HG03097 (cell line): Measurements from ENCODE around the gene FCHSD2.

Source experiments
- ATAC-seq: cut with Tn5 transposase; IDR thresholded peaks from one replicate; pipeline ENCODE4 v1.9.1; 2021; ENCODE audit not compliant: unreplicated experiment, low FRiP score

FCHSD2 gene

DNA sequence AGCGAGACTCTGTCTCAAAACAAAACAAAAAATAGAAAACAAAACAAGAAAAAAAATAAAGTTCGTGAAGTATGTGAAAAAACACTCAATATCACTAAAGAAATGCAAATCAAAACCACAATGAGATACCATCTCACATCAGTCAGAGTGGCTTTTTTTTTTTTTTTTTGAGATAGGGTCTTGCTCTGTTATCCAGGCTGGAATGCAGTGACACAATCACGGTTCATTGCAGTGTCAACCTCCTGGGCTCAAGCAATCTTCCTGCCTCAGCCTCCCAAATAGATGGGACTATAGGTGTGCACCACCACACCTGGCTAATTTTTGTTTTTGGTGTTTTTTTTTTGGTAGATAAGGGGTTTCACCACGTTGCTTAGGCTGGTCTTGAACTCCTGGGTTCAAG, 290.4 kb downstream of the FCHSD2 start:
- no peak for ATAC-seq

- ATAC-seq, result no peak
Measured at GRCh38 chr11:72850832-72851231, 291.3 kb downstream of the FCHSD2 start.

DNA sequence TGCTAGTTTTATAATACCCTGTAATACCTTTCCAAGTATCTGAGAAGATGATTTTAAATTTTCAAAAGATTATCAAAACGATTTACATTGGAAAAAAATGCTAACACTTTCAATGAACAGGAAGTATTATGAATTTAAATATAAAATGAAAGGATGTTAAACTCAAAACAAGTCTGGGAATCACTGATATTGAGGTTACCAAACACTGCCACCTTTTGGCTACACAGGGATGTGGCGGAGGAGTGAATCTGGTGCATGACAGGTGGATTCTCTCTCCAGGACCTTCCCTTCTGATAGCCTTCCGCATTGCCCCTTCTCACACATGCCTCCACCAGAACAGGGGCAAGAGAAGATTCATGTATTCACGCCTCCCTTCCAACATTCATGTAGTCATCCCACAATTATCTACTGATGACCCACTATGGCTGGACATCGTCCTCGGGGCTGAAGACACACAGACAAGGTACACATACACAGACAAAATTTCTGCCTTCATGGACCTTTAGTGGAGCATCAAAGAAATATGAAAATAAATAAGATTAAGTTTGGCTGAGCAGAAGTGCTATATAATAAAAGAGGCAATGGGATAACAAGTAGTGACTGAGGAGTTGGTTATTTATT, 293.2 kb downstream of the FCHSD2 start:
- no peak for ATAC-seq

DNA sequence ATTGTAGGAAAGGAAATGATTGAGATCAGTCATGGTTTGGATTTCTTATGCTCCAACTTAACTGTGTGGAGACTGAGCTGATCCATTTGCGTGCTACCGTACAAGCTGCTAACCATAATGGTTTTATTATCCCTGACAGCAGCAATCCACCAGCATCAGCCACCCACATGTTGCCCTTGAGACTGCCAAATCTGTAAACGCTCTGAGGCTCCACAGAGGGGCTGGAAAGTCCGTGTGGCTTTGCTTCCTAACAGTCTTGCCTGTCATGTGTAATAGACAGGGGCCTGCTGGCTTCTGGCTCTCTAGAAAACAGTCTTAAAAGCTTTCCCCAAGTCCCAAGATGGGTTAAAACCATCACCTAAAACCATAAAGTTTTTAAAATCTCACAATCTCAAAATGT, 297.8 kb downstream of the FCHSD2 start:
- ATAC-seq, result no peak

GRCh38 chr11:72842653-72843330, 299.3 kb downstream of the FCHSD2 start:
- no peak for ATAC-seq

DNA sequence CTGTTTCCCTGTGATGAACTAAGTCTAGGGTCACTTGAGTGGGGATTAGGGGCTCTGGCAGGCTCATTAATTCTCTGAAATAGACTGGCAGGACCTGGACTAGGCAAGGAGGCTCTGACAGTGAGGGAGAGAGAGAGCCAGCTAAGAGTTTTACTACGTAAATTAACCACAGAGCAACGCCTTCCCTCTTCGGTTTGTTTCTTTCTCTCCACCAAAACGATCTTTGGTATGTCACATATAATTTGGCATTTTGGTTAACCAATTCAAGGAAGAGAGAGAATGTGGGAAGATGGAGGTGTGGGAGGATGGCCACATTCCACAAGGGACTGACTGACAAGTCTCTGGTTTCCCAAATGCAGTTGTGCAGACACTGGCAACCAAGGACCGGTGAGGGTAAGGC, 300.0 kb downstream of the FCHSD2 start:
- ATAC-seq, result no peak

DNA sequence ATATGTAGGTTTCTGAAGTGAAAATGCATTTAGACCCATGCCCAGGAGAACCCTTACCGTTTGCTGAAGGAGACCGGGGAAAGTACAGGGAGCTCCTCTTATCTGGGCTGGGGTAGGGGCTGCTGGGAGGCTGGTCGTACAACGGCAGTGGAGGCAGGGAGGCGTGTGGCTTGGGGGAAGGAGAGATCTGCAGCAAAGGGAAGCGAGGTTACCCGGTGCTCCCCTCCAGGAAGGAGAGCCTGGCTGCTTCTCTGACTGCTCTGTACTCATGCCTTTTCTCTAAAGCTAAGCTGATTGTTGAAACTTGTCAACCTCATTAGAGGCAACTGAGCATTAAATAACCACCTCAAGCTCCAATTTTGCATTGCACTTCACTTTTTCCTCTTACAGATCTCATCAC, 300.7 kb downstream of the FCHSD2 start:
- ATAC-seq, result no peak

DNA sequence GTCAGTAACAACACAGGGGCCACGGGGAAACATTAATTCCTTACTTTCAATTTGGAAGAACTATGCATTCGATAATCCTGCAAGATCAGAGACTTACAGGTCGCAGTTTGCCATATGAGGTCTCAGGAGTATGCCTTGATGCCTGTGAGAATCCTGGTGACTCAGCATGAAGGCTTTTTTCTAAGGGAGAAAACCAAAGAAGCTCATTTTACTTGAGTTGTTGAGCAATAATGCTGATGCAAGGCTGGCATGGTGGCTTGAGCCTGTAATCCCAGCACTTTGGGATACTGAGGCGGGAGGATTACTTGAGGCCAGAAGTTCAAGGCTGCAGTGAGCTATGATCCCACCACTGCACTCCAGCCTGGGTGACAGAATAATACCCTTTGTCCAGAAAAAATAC, 301.3 kb downstream of the FCHSD2 start:
- ATAC-seq, result no peak

GRCh38 chr11:72838691-72839305, 303.3 kb downstream of the FCHSD2 start:
- ATAC-seq, result no peak

DNA sequence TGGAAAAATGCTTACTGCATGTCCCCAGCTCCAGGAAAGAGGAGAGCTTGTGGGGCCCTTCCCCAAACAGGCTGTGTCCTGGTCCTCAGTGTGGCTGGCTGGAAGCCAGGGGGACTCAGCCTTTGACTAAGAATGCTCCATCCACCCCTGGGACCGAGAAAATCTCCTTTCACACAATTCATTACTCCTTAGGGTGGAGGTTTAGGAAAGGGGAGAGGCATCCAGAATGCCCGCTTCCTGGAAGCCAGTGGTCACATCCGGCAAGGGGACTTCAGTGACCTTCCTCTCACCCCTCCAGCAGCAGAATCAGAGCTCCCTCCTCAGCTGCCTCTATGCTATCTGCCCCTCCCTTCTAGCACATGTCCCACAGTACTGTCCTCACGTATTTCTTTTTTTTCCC, 306.0 kb downstream of the FCHSD2 start:
- no peak for ATAC-seq

DNA sequence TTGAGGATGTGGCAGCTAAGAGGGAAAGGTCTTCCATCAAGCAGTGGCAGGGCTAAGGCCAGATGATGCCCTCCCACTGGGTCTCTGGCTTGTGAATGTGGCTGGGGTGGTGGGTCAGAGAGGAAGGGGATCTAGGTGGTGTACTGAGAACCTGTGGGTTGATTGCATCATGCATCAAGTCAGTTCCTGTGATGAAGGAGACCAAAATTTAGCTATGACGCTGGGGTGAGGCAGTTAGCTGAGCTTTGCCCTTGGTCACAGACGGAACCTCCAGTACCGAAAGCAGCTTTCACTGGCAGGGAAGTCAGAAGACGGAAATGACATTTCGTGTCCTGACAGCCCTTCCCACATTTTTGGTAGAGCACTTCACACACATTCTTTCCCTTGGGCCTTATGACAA, 307.2 kb downstream of the FCHSD2 start:
- ATAC-seq, result no peak

DNA sequence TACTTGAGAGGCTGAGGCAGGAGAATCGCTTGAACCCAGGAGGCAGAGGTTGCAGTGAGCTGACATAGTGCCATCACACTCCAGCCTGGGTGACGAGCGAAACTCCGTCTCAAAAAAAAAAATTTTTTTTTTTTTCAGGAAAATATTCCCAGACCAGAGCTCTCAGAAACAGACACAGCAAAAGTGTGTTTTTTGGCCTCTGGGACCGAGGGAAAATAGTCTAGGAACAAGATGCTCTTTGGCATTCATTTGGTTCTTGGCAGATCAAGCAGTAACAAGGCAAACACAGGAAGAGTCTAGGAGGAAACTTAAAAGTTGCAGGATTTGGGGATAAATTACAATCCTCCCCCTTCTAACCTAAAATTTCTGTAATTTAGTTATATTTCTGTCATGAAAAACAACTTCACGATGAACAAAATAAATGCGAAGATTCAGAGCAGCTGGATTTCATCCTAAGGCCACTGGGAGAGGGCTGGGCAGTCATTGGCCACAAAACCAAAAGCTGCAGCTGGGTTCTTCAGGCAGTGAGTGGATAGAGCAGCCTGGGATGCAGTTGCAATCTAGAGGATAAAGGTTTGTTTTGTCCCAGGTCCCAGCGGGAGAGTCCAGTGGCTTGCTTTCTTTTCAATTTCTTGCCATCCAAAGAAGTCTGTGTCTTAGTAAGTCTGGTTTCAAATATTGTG, 308.2 kb downstream of the FCHSD2 start:
- no peak for ATAC-seq

DNA sequence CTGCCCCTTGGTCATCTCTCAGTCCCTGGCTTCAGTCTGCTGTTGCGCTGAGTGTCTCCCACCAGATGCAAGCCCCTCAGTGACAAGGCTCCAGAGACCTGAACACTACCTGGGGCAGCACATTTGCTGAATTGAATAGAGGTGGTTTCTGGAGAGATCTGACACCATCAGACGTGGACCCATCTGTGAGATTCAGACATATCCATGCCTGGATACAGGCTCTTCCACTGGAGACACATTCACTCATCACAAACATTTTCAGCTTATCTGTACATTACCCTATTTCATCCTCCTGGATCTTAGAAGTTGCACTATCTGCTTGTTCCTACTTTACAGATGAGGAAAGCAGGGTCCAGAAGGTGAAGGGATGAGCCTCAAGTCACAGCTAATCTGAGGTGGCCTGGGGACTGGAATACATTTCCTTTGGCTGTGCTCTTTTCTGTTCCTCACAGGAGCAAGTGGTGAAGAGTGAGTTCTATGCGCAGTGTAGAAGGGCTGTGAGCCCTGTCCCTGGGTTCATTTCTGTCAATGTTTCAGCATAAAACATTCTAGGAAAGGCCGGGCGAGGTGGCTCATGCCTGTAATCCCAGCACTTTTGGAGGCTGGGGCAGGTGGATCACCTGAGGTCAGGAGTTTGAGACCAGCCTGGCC, 308.9 kb downstream of the FCHSD2 start:
- no peak for ATAC-seq

- no peak for ATAC-seq
Measured at GRCh38 chr11:72832301-72833082, 309.6 kb downstream of the FCHSD2 start.

DNA sequence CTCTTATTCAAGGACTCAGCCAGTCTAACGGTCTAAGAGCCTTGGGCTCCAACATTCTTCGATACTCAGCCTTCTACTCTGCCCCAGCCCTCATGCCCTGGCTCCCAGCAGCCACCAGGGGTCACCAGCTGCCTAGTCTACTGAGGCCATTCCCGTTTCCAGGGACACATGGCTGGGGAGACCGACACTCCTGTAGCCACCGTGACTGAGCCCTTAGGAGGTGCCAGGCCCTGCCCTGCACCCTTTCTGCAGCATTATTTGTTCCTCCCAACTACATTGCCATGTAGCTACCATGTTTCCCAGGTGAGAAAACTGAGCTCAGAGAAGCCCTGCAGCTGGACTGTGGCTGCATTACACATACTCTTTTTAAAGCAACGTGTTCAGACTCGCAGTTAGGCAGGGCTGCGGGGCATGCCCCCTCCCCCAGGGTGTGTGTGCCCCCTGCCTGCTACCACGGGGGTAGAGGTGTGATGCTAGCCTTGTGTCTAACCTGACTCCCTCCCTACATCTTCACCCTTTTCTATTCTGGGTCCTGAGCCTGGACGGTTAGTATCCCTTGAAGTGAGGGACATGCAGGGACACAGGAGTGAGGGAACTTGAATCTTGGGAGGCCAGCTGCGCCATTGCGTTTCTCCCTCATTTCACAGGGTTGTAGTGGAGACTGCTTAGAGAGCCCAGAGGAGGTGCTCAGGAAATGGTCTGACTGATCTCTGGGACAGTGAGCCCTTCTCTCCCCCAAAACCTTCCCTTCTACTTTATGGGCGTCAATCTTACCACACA, 310.4 kb downstream of the FCHSD2 start:
- no peak for ATAC-seq

DNA sequence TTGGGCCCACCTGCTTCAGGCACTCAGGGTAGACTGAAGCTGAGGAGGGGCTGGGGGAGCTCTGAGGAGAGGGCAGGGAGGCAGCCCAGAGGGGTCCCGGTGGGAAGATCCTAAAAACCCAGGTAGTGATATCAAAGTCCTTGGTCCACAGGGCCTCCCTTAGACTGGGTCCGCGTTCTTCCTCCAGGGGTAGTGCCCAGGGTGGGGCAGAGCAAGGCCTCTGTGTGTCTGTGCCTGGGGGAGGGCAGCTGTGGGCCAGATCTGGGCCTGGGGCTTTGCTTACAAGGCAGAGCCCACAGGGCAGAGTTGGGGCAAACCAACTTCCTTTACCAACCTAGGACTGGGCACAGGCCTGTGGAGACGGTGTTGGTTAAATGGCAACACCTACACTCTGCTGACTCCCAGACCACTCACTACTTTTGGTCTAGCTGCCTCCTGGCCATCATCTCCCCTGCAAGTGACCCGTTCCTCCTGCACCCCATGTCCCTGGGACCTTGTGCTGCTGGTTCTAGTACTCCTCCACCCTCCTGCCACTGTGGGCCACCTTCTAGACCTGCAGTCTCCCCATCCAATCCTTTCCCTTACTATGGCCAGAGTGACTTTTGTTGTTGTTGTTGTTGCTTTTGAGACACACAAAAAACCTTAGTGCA, 312.1 kb downstream of the FCHSD2 start:
- no peak for ATAC-seq

DNA sequence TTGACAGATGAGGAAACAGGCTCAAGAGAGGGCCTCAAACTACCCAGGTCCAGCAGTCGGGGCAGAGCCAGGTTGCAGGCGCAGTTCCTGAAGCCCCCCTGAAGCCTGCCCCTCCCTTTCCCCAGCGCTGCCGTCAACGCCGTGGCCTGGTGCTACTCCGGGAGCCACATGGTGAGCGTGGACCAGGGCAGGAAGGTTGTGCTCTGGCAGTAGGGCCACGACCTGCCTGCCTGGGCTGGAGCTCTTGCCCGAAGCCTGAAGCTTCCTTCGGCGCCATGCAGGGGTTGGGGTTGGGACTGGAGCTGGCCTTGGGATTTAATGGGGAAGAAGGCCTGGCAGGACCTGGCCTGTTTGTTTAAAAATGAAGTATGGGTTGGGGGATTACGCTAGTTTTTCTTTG, 312.9 kb downstream of the FCHSD2 start:
- ATAC-seq, result no peak

- ATAC-seq, result no peak
Measured at GRCh38 chr11:72828692-72829101, 313.4 kb downstream of the FCHSD2 start.

DNA sequence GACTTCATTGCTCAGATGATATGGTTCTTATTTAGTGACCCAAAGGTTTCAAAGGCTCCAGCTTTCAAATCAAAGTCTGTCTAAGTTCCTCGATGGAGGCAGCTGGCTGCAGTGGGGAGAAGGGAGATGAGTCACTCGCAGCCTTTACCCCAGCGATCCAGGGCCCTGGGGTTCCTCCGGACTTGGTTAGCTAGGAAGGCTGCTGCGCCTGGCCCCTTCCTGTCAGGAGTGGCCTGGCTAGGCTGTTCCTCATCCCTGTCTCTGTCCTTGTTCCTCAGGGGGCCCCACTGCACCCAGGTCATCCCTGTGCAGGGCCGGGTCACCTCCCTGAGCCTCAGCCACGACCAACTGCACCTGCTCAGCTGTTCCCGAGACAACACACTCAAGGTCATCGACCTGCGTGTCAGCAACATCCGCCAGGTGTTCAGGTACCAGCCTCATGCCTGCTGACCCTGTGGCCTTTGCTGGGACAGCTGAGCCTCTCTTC, 314.0 kb downstream of the FCHSD2 start:
- ATAC-seq, result no peak
